Sigmoid colon (tissue), 7 donors: Measurements from ENCODE around the gene CRYGN. TPM values are rescaled to one million over a fixed set of nuclear protein-coding genes. Genes with fewer than 3 reads are reported as not detected.

Source experiments
- DNase-seq: peaks from one replicate; pipeline ENCODE4 v3.0.0-alpha.2; 2019
- H3K27ac ChIP-seq, 4 donors: fragments of 200-600 bp; sonication (generic); one replicate each; pipeline ENCODE4 v1.5.1; 2016 to 2019; ENCODE audit warnings: mild to moderate bottlenecking in 1 of 4
- H3K27me3 ChIP-seq, 3 donors: fragments of 200-600 bp; sonication (generic); one replicate each; pipeline ENCODE4 v1.5.1; 2019; ENCODE audit warnings: mild to moderate bottlenecking in 1 of 3
- H3K36me3 ChIP-seq, 4 donors: fragments of 200-600 bp; sonication (generic); one replicate each; pipeline ENCODE4 v1.5.1; 2016 to 2019
- H3K4me1 ChIP-seq, 4 donors: fragments of 200-600 bp; sonication (generic); one replicate each; pipeline ENCODE4 v1.5.1; 2017 to 2019
- H3K4me3 ChIP-seq, 4 donors: fragments of 200-600 bp; sonication (generic); one replicate each; pipeline ENCODE4 v1.5.1; 2017 to 2019; ENCODE audit warnings: mild to moderate bottlenecking in 2 of 4, moderate library complexity in 1 of 4
- H3K9me3 ChIP-seq, 4 donors: fragments of 200-600 bp in 3 of 4; sonication (generic) in 3 of 4; one replicate each; pipeline versions ENCODE4 v1.5.1 to v1.6.1; 2013 to 2019
- EP300 ChIP-seq, 4 donors: sonication (generic); formaldehyde crosslinking; IDR thresholded peaks; one replicate each; pipeline ENCODE4 v1.6.1; 2017; ENCODE audit warnings: antibody characterized with exemption in 4 of 4
- POLR2A ChIP-seq, 2 donors: fragments of 450-650 bp; IDR thresholded peaks; one replicate each; pipeline ENCODE4 v1.6.1; 2016; ENCODE audit warnings: antibody characterized with exemption in 2 of 2, mild to moderate bottlenecking in 2 of 2, moderate library complexity in 2 of 2
- POLR2AphosphoS5 ChIP-seq, 4 donors: sonication (generic); formaldehyde crosslinking; IDR thresholded peaks; one replicate each; pipeline ENCODE4 v1.6.1; 2017; ENCODE audit warnings: antibody characterized with exemption in 4 of 4
- whole genome bisulfite sequencing, 2 donors: extraction: QIAGEN DNeasy Blood & Tissue Kit; methylation state at CpG; one replicate each; pipeline ENCODE4 v1.1.7; 2013; 5-methylcytosine and 5-hydroxymethylcytosine counted together
- intact Hi-C: fragments of 100-400 bp; cut with DNase I; formaldehyde crosslinking; loops from one replicate; pipeline ENCODE4 v1.15.1; 2023
- polyA plus RNA-seq, 3 donors: library from polyadenylated mRNA; stranded (reverse); fragments of 200-250 nt; gene quantifications; one replicate each; pipeline ENCODE4 v1.2.3, GENCODE V29; 2013
- total RNA-seq, 4 donors: library from RNA; depleted of rRNA; stranded (reverse); fragments of >200 nt; gene quantifications; one replicate each; pipeline ENCODE4 v1.1.0, GENCODE V29; 2016
- TF ChIP-seq, protein P1 (sequence below), 4 experiments: fragments of 450-650 bp in 3 of 4; fragments of 200-600 bp in 1 of 4; IDR thresholded peaks; one replicate each; pipeline ENCODE4 v1.5.1; 2016 to 2019; ENCODE audit warnings: antibody characterized with exemption in 4 of 4, mild to moderate bottlenecking in 3 of 4, moderate library complexity in 2 of 4
- donor health status: healthy with polysubstance abuse.
- donor health status: Bipolar disorder and iron deficiency.
- donor health status: healthy.

Gene CRYGN
- total and polyA plus RNA-seq, 7 donors = 0.17 to 1.8 (median 0.99) TPM; not detected in 3

DNA sequence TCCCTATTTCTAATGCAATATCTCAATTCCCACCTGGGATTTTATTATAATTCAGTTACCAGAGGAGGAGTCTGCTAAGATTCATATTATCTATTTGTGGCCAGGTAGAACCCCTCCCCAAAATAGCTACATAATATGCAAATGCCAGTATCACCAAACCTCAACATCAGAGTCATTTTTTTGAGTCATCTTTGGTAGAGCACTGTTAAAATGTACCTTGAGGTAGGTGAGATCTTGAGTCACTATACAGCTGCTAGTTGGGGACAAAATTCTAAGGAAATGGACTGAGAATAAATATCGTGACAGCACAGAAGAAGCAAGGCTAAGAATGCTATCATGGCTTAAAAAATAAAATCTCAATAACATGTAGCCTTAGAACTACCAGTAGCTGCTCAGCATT is 4.7 kb upstream of the CRYGN start:
- TF ChIP-seq, protein P1, sequence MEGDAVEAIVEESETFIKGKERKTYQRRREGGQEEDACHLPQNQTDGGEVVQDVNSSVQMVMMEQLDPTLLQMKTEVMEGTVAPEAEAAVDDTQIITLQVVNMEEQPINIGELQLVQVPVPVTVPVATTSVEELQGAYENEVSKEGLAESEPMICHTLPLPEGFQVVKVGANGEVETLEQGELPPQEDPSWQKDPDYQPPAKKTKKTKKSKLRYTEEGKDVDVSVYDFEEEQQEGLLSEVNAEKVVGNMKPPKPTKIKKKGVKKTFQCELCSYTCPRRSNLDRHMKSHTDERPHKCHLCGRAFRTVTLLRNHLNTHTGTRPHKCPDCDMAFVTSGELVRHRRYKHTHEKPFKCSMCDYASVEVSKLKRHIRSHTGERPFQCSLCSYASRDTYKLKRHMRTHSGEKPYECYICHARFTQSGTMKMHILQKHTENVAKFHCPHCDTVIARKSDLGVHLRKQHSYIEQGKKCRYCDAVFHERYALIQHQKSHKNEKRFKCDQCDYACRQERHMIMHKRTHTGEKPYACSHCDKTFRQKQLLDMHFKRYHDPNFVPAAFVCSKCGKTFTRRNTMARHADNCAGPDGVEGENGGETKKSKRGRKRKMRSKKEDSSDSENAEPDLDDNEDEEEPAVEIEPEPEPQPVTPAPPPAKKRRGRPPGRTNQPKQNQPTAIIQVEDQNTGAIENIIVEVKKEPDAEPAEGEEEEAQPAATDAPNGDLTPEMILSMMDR (IDR thresholded peaks at IDR 0.05) = no peak
- no peak for TF ChIP-seq POLR2A (IDR thresholded peaks at IDR 0.05)
- no peak for TF ChIP-seq POLR2AphosphoS5 (IDR thresholded peaks at IDR 0.05)
- TF ChIP-seq EP300 (IDR thresholded peaks at IDR 0.05) = no peak
- no peak for DNase-seq
- no peaks in the 10 kb centered on the region for H3K36me3 ChIP-seq
- peaks cover 0 to 5% (median 0%) of the 10 kb centered on the region in 3 donors for H3K27me3 ChIP-seq
- peaks cover 0 to 29% (median 22%) of the 10 kb centered on the region in 4 donors for H3K4me1 ChIP-seq
- 80 to 81% methylated on average over 1 of the region's 1 CpG for WGBS, 2 donors
- no peaks in the 10 kb centered on the region for H3K9me3 ChIP-seq
- no peak overlapping the region for H3K4me3 ChIP-seq
- no peak overlapping the region for H3K27ac ChIP-seq
- intact Hi-C loops = loop anchor here (5.0 kb wide), 2 partner anchors 32 to 197 kb away; partner anchors contain the start of genes SMARCD3 and WDR86

DNA sequence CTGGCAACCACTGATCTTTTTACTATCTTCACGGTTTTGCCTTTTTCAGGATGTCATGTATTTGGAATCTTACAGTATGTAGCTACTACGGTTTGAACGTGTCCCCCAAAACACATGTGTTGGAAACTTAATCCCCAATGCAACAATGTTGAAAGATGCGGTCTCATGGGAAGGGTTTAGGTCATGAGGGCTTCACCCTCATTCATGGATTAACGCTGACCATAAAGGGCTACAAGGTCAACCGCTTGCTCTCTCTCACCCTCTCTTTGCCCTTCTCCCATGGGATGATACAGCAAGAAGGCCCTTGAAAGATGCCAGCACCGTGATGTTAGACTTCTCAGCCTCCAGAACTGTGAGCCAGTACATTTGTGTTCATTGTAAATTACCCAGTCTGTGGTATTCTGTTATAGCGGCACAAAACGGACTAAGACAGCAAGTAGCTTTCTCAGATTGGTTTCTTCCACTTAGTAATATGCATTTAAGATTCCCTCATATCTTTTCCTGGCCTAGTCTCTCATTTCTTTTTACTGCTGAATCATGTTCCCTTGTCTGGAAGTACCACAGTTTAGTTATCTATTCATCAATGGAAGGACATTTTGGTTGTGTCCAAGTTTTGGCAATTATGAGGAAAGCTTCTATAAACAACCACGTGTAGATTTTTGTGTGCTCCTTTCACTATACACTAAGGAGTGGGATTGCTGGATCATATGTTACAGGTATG is 3.0 kb upstream of the CRYGN start:
- DNase-seq = peak; percentile 29
- Histone ChIP-seq H3K4me1 (peaks cover 0 to 29% (median 24%) of the 10 kb centered on the region in 4 donors), H3K36me3 (no peaks in the 10 kb centered on the region), H3K4me3 (no peak overlapping the region), H3K27me3 (peaks cover 0 to 8% (median 0%) of the 10 kb centered on the region in 3 donors), H3K27ac (peak overlapping the region in 1 of 4 donors; percentile 28), H3K9me3 (no peaks in the 10 kb centered on the region)
- intact Hi-C loops = no loop called here
- no peak for TF ChIP-seq POLR2AphosphoS5 (IDR thresholded peaks at IDR 0.05)
- TF ChIP-seq POLR2A (IDR thresholded peaks at IDR 0.05) = no peak
- TF ChIP-seq EP300 (IDR thresholded peaks at IDR 0.05) = no peak
- TF ChIP-seq, protein P1 (IDR thresholded peaks at IDR 0.05) = no peak
- 76 to 85% methylated on average over 10 of the region's 10 CpGs for WGBS, 2 donors

DNA sequence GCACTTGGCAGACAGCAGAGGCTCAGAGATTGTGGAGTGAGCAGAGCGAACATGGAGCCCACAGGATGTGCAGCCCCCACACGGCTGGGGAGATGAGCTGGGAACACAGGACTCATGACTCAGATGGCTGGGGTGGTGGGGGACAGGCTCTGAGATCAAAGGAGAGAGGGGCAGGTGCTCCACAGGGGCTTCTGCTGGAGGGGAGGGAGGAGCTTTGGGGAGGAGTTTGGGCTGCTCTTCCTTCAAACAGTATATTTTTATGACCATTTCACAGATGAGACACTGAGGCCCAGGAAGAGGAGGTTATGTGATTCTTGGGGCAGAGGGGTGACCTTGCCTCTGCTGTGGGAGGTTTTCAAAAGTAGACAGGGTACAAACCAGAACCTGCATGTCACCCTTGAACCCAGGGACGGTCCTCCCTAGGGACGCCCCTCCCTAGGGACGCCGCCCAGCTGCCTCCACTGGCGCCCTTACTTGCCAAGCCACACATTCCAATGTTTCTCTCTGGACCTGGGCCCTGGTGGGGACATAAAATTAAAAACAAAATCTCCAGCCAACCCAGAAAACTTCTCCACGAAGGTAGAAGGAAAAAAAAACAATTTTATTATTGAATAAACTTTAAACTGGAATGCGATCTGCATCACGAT is 981 bp upstream of the CRYGN start:
- TF ChIP-seq POLR2AphosphoS5 (IDR thresholded peaks at IDR 0.05) = no peak
- no peak for TF ChIP-seq EP300 (IDR thresholded peaks at IDR 0.05)
- no peak for TF ChIP-seq POLR2A (IDR thresholded peaks at IDR 0.05)
- TF ChIP-seq, protein P1 (IDR thresholded peaks at IDR 0.05) = no peak
- no peaks in the 10 kb centered on the region for H3K9me3 ChIP-seq
- H3K36me3 ChIP-seq = no peaks in the 10 kb centered on the region
- H3K4me1 ChIP-seq = peaks cover 0 to 46% (median 39%) of the 10 kb centered on the region in 4 donors
- H3K27me3 ChIP-seq = peaks cover 0 to 8% (median 0%) of the 10 kb centered on the region in 3 donors
- peak; percentile 66 for DNase-seq
- H3K4me3 ChIP-seq = no peak overlapping the region
- intact Hi-C loops = no loop called here
- peak overlapping the region; percentile 2 to 65 (median 34) for H3K27ac ChIP-seq
- WGBS, 2 donors = 30 to 51% methylated on average over 10 of the region's 10 CpGs

DNA sequence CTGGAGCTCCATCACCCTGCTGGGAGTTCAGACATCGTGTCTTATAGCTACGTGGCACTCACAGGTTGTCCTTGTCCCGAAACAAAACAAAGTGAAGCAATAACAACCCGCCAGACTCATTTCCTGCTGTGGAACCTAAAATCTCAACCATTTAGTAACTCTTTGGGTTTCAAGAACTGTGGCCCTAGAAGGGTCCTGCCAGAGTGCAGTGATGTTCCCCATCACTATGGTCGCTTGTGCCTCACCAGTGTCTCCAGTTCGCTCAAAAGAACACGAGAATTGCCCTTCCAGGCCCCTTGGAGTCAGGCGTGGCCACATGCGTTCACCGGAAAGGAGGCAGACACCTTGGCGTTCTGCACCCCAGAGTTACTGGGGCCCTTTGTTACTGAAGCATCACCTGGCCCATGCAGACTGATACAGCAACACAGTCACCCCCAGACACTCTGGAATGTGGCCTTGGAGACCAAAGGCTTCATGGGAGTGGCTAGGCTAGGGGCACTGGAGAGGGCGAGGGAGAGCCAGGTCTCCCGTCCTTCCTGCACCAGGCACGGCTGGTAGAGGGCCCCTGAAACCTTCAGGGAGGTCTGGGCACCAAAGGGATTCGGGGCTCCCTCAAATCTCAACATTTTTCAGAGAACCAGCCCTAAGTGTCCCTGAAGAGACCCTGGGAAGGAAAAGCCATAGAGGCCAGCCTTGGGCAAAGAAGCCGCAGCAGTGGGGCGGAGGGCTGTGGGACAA is 908 bp downstream of the CRYGN start:
- intact Hi-C loops = no loop called here
- peak overlapping the region in 2 of 4 donors; percentile 6 to 65 for H3K27ac ChIP-seq
- TF ChIP-seq, protein P1 (IDR thresholded peaks at IDR 0.05) = no peak
- TF ChIP-seq POLR2AphosphoS5 (IDR thresholded peaks at IDR 0.05) (no peak), POLR2A (IDR thresholded peaks at IDR 0.05) (no peak), EP300 (IDR thresholded peaks at IDR 0.05) (no peak)
- peaks cover 0 to 48% (median 39%) of the 10 kb centered on the region in 4 donors for H3K4me1 ChIP-seq
- H3K9me3 ChIP-seq = no peaks in the 10 kb centered on the region
- no peaks in the 10 kb centered on the region for H3K36me3 ChIP-seq
- H3K4me3 ChIP-seq = peak overlapping the region in 2 of 4 donors; percentile 45 to 47
- H3K27me3 ChIP-seq = peaks cover 0 to 8% (median 0%) of the 10 kb centered on the region in 3 donors
- 89 to 92% methylated on average over 17 of the region's 17 CpGs for WGBS, 2 donors
- peak; percentile 58 for DNase-seq
